ENCODE data around the gene NPAS3.

NPAS3 gene

DNA sequence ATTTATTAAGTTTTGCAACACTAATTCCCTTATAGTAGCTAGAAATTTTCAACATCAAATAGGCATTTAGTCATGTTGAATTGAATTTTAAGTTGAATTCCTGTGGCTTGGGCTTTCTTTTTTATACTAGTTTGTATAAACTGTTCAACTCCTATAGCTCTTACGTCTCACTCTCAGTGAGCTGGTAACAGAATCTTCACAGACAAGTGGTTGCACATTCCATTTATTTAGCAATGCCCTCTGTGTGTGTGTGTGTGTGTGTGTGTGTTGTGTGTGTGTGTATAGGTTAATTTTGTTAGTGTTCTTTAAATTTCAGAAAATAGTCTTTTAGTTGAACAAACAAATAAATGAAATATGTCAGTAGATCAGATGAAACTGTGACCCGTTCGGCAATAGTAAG is 425.0 kb downstream of the NPAS3 start:
- no peaks in the 10 kb centered on the region for H3K36me3 Mint-ChIP-seq (ENCODE audit: low read depth)
- H3K27ac Mint-ChIP-seq = no peak overlapping the region
- H3K9me3 Mint-ChIP-seq = no peaks in the 10 kb centered on the region
- no peaks in the 10 kb centered on the region for H3K4me1 Mint-ChIP-seq (ENCODE audit: low read depth)
- DNase-seq = no peak
- H3K4me3 Mint-ChIP-seq = no peak overlapping the region
- H3K27me3 Mint-ChIP-seq = no peaks in the 10 kb centered on the region

DNA sequence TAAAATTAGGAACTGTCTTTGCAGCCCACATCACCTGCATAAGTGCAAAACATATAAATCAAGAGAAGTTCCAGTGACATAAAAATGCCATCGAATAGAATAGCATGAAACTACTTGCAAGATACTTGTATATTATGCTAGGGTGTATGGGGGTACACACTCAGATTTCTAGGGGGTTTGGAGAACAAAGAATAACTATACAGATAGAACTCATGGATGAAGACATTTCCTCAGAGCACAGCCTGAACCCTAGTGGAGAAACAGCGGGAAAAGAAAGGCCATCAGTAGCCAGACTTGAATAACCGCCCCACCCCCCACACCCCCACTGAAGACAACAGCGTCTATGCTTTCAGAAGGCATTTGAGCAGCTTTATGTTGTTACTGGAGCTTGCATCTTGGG is 425.8 kb downstream of the NPAS3 start:
- no peaks in the 10 kb centered on the region for H3K36me3 Mint-ChIP-seq (ENCODE audit: low read depth)
- no peak for DNase-seq
- H3K4me3 Mint-ChIP-seq = no peak overlapping the region
- no peaks in the 10 kb centered on the region for H3K9me3 Mint-ChIP-seq
- no peaks in the 10 kb centered on the region for H3K4me1 Mint-ChIP-seq (ENCODE audit: low read depth)
- no peaks in the 10 kb centered on the region for H3K27me3 Mint-ChIP-seq
- H3K27ac Mint-ChIP-seq = no peak overlapping the region

DNA sequence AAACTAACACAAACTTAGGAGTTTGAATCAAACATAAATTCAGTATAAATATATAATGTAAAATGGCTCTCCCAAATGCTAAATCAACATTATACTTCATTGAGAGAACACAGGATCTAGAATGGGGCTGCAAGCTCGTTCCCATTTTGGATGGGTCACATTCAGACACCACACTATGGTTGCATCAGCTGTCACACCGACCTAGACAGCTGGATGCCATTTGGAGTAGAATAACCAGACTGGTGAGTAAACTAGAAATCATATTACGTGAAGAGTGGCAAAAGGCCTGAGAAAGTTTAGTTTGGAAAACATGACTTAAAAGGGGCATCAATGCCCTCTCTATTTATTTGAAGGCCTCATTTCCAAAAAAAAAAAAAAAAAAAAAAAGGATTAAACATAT is 430.4 kb downstream of the NPAS3 start:
- Mint-ChIP-seq H3K4me1 (ENCODE audit: low read depth) (no peaks in the 10 kb centered on the region), H3K27ac (no peak overlapping the region), H3K27me3 (no peaks in the 10 kb centered on the region), H3K9me3 (no peaks in the 10 kb centered on the region), H3K36me3 (ENCODE audit: low read depth) (no peaks in the 10 kb centered on the region), H3K4me3 (no peak overlapping the region)
- DNase-seq = no peak

DNA sequence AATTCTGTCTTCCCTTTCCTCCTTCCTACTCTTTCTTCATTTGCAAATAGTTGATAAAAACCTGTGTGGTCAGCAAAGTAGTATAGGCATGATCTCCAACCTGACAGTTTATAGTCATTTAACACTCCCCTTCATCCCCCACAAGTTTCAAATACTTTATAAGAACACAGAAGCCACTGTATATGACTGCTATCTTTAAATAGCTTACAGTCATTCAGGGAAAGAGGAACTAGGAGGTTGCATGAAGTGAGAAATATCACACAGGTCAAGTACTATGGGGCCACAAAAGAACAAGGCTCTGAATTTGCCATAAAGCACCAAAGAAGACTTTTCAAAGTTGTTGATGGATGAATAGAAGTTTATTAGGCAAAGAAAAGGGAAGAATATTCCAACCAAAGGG is 431.3 kb downstream of the NPAS3 start:
- no peaks in the 10 kb centered on the region for H3K36me3 Mint-ChIP-seq (ENCODE audit: low read depth)
- no peak overlapping the region for H3K4me3 Mint-ChIP-seq
- no peaks in the 10 kb centered on the region for H3K4me1 Mint-ChIP-seq (ENCODE audit: low read depth)
- H3K27me3 Mint-ChIP-seq = no peaks in the 10 kb centered on the region
- no peaks in the 10 kb centered on the region for H3K9me3 Mint-ChIP-seq
- no peak overlapping the region for H3K27ac Mint-ChIP-seq
- DNase-seq = no peak

DNA sequence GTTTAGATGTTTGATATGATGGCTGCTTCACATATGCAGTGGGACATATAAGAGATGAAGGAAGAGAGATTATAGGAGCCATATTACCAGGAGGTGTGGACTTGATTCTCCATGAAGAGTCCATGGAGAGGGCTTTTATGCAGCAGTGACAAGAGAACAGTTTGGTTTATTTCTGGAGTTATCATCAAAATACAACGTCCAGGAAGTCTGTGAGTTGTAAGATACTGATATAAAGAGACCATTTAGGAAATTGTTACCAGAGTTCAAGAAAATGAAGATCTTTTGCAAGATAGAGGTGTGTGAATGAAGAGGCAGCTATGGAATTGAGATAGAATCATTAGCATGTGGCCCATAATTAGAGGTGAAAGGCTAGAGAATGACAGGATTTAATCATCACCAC is 431.7 kb downstream of the NPAS3 start:
- no peaks in the 10 kb centered on the region for H3K4me1 Mint-ChIP-seq (ENCODE audit: low read depth)
- H3K27ac Mint-ChIP-seq = no peak overlapping the region
- H3K27me3 Mint-ChIP-seq = no peaks in the 10 kb centered on the region
- no peak overlapping the region for H3K4me3 Mint-ChIP-seq
- no peak for DNase-seq
- H3K36me3 Mint-ChIP-seq (ENCODE audit: low read depth) = no peaks in the 10 kb centered on the region
- no peaks in the 10 kb centered on the region for H3K9me3 Mint-ChIP-seq

DNA sequence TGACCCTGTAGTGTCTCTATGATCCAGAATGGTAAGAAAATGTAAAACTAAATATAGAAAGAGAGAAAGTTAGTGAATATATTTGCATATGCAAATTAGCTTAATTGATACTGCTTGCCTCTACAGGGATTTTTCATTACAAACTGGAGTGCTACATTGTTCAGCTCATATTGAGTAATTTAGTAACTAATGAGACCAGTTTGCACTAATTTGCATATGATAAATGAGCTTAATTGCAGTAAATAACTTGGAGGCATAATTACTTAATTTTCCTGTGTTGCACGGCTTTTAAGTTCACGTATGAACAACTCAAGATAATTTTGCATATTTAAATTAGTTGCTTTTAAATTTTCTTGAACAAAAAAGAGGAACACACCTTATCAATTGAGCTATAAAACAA is 436.5 kb downstream of the NPAS3 start:
- Mint-ChIP-seq H3K27me3 (peaks cover 2% of the 10 kb centered on the region), H3K4me1 (ENCODE audit: low read depth) (no peaks in the 10 kb centered on the region), H3K36me3 (ENCODE audit: low read depth) (no peaks in the 10 kb centered on the region), H3K4me3 (no peak overlapping the region), H3K27ac (no peak overlapping the region), H3K9me3 (no peaks in the 10 kb centered on the region)
- no peak for DNase-seq

DNA sequence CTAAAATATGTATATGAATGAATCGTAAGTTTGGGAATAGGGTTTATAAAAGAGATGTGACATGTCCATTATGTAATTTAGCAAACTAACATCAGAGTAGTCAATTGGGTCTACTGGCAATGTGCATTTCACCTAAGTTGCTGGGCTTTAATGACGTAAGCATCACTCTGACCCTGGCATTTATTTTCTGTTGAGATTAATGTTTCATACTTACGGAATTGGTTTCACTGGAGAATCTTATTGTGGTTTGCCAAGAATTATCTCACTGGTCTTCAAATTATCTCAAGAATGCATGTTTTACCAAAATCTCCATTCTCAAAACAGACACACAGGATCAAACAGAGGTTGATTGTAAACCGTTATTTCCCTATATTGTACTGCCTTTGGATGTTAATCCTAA is 437.1 kb downstream of the NPAS3 start:
- Mint-ChIP-seq H3K4me3 (no peak overlapping the region), H3K27me3 (peaks cover 2% of the 10 kb centered on the region), H3K27ac (no peak overlapping the region), H3K4me1 (ENCODE audit: low read depth) (no peaks in the 10 kb centered on the region), H3K36me3 (ENCODE audit: low read depth) (no peaks in the 10 kb centered on the region), H3K9me3 (no peaks in the 10 kb centered on the region)
- DNase-seq = no peak

DNA sequence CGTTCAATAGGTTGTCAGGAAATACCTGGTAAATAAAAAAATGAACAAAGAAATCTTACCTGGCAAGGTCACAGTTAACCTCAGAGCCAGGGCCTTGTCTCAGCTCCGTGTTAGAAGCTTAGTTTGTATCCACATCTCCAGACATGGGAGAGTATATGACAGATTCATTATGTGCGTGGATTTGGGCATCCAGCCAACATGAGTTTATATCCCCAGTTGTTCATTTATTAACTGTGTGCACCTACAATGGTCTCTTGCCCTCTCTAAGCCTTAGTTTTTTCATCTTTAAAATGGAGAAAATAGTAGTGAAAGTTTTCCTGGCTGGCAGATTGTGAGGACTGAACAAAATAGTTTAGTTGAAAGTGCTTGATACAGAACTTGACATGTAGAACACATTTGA is 437.8 kb downstream of the NPAS3 start:
- no peak overlapping the region for H3K27ac Mint-ChIP-seq
- no peaks in the 10 kb centered on the region for H3K4me1 Mint-ChIP-seq (ENCODE audit: low read depth)
- DNase-seq = no peak
- no peaks in the 10 kb centered on the region for H3K36me3 Mint-ChIP-seq (ENCODE audit: low read depth)
- no peaks in the 10 kb centered on the region for H3K9me3 Mint-ChIP-seq
- peaks cover 2% of the 10 kb centered on the region for H3K27me3 Mint-ChIP-seq
- no peak overlapping the region for H3K4me3 Mint-ChIP-seq

DNA sequence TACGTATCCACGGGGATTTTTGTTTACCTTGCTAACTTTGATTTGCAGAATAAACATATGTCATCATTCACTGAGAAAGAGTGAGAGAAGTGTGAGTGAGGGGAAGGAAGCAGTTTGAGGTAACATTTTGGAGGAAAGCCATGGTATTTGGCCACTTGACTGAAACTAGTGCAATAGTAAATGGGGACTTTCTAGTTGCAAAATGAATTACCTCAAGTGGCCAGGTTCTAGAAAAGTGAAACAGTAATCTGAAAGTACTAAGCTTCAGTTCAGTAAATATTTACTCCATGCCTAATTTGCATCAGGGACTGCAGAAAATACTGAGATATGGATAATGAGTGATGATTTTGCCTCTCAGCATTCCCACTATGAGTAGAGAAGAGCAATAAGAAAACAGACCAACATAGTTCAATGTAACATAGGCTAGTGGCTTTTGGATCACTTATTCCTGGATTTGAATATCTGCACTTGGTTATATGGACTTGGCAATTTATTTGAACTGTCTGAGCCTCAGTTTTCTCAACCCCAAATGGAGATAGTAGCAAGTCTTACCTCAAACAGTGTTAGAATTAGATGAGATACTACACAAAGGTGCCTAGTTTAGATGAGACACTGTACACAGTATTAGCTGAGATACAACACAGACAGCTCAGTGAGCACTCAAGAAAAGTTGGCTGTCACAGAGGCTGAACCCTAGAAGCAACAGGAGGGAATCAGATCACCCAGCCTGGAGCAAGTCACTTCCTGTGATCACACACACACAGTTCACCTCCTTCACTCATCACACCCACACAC is 439.1 kb downstream of the NPAS3 start:
- DNase-seq = no peak
- H3K27ac Mint-ChIP-seq = no peak overlapping the region
- H3K36me3 Mint-ChIP-seq (ENCODE audit: low read depth) = no peaks in the 10 kb centered on the region
- H3K9me3 Mint-ChIP-seq = no peaks in the 10 kb centered on the region
- H3K4me3 Mint-ChIP-seq = no peak overlapping the region
- H3K4me1 Mint-ChIP-seq (ENCODE audit: low read depth) = no peaks in the 10 kb centered on the region
- peaks cover 2% of the 10 kb centered on the region for H3K27me3 Mint-ChIP-seq

DNA sequence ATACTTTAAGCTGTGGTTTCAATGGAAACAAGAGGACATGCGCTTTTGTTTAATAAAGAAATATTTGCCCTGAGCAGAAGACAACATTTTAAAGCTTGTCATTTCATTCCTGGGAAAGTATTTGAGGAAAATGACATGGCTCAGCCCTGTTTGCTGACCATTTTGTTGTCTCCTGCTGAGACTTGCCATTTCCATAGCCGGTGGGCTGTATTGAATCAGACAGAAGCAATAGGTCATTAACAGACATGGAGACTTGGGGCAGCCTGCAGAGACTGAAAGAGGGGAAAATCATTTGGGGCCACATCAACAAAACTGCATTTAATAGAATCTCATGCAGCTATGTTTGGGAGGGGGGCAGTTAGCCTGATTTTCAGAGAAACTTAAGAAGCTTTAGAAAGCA is 443.0 kb downstream of the NPAS3 start:
- Mint-ChIP-seq H3K27ac (no peak overlapping the region), H3K36me3 (ENCODE audit: low read depth) (no peaks in the 10 kb centered on the region), H3K9me3 (no peaks in the 10 kb centered on the region), H3K4me3 (no peak overlapping the region), H3K27me3 (no peaks in the 10 kb centered on the region), H3K4me1 (ENCODE audit: low read depth) (no peaks in the 10 kb centered on the region)
- DNase-seq = no peak

DNA sequence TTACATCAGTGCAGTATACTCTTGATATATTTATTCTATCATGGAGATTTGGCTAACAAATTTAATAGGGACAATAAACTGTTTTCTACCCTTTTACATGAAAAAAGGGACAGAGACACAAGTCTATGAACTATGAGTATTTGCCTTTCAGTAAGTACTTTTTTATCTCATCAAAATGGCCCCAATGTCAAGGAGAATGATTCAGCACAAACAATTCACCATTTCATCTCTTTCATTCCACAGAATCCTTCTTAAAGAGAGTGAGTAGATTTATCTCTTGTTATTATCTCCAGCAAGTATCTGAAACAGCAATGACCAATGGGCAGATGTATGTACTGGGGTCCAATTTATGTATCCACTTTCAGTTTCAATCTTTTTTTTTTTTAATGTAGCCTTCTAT is 447.5 kb downstream of the NPAS3 start:
- Mint-ChIP-seq H3K27ac (no peak overlapping the region), H3K4me1 (ENCODE audit: low read depth) (no peaks in the 10 kb centered on the region), H3K27me3 (no peaks in the 10 kb centered on the region), H3K4me3 (no peak overlapping the region), H3K9me3 (no peaks in the 10 kb centered on the region), H3K36me3 (ENCODE audit: low read depth) (no peaks in the 10 kb centered on the region)
- DNase-seq = no peak

DNA sequence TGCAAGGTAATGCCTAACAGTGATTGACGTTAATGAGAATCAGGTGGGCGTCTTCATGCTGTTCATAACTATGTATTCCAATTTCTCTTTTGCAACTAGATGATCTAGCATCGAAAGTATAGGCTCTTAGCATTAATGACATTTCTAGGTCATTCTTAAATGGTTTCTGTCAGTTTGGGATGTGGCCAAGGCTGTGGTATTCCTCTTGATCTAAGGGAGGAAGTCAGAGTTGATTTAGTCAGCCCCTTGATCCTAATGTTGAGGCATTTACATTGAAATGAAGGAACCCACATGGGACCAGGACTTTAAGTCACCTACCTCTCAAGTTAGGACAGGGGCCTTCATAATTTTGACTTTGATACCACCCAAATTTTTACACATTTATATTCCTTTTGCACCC is 448.1 kb downstream of the NPAS3 start:
- no peaks in the 10 kb centered on the region for H3K9me3 Mint-ChIP-seq
- H3K27ac Mint-ChIP-seq = no peak overlapping the region
- H3K4me1 Mint-ChIP-seq (ENCODE audit: low read depth) = no peaks in the 10 kb centered on the region
- no peak for DNase-seq
- no peak overlapping the region for H3K4me3 Mint-ChIP-seq
- no peaks in the 10 kb centered on the region for H3K27me3 Mint-ChIP-seq
- no peaks in the 10 kb centered on the region for H3K36me3 Mint-ChIP-seq (ENCODE audit: low read depth)

DNA sequence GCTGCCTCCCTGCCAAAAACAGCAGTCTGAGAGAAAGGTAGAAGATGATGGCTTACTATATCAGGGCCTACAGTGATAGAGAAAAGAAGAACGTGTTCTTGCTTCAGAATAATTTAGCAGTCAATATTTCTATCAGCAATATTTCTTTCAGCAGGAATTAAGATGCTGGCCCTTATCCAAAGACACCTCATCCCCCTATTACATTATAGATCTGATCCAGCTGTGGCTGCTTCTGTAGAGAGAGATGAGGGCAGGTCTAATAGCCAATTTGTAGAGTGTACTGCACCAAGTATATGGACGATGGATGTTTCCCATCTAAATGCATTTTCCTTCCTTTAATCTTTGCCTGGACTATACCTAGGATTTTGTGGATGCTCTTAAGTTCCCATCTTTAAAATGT is 451.7 kb downstream of the NPAS3 start:
- H3K36me3 Mint-ChIP-seq (ENCODE audit: low read depth) = no peaks in the 10 kb centered on the region
- H3K4me1 Mint-ChIP-seq (ENCODE audit: low read depth) = no peaks in the 10 kb centered on the region
- no peaks in the 10 kb centered on the region for H3K27me3 Mint-ChIP-seq
- no peak overlapping the region for H3K27ac Mint-ChIP-seq
- no peaks in the 10 kb centered on the region for H3K9me3 Mint-ChIP-seq
- no peak overlapping the region for H3K4me3 Mint-ChIP-seq
- DNase-seq = no peak

DNA sequence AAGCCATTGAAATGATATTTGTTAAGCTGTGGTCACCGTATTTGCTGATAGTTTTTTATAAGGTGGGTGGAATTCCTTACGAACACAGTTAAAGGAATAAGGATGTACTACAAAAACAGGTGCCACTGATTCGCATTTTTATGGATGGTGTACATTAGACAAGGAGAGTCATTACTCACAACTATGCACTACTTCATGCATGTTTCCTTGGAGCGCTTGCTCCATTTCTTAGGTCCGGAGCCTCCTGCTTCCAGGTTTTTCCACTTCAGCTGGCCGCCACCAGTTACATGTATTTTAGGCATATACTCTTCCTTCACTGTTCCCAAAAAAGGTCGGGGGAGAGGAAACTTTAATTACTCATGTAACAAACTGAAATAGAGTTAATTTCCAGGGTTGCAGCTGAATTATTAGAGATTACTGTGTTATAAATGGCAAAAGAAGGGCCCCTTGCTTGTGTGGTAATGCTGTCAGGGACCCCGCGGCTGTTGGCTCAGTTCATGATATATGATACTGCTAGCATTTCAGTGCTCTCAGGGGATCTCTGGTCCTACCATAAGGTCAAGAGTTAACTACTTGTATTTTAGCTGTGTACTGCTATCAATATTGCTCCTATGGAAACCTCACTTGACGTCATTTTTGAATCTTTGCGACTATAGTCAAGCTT is 454.7 kb downstream of the NPAS3 start:
- Mint-ChIP-seq H3K9me3 (no peaks in the 10 kb centered on the region), H3K27me3 (no peaks in the 10 kb centered on the region), H3K36me3 (ENCODE audit: low read depth) (no peaks in the 10 kb centered on the region), H3K27ac (no peak overlapping the region), H3K4me1 (ENCODE audit: low read depth) (no peaks in the 10 kb centered on the region), H3K4me3 (no peak overlapping the region)
- no peak for DNase-seq

DNA sequence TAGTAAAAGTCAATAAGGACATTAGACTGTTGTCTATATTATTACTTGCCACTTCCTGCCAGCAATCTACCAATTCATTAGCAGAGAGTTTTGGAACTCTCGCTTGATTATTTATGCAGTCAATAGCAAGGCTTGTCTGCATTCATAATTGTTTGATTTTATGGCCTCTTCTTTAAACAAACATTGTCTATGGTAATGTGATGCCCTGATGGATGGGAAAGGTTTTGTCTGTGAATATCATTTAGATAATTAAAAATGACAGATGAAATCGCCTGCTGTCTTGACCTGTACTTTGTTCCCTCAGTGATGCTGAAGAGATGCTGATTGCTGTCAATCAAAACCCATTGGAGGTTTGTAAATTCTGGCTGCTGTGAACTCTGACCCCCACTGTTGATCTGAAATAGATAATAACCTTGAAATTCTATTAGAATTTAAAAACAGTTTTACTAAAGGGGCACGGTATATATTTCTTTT is 455.3 kb downstream of the NPAS3 start:
- DNase-seq = no peak
- H3K4me3 Mint-ChIP-seq = no peak overlapping the region
- H3K4me1 Mint-ChIP-seq (ENCODE audit: low read depth) = no peaks in the 10 kb centered on the region
- no peaks in the 10 kb centered on the region for H3K9me3 Mint-ChIP-seq
- no peaks in the 10 kb centered on the region for H3K27me3 Mint-ChIP-seq
- no peak overlapping the region for H3K27ac Mint-ChIP-seq
- H3K36me3 Mint-ChIP-seq (ENCODE audit: low read depth) = no peaks in the 10 kb centered on the region
